ENCODE results near the gene TRMT5.

TRMT5 gene

DNA sequence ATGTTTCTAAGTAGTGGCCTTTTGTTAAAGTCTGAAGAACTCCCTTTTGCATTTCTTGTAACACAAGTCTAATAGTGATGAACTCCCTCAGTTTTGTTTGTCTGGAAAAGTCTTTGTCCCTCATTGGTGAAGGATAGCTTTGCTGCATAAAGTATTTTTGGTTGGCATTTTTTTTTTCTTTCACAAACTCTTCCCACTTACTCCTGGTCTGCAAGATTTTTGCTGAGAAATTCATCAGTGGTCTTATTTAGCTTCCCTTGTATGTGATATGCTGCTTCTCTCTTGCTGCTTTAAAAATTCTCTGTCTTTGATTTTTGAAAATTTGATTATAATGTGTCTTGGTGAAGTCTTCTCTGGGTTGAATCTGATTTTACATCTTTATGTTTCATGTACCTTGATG is 22.7 kb downstream of the TRMT5 start:
- H3K4me1 ChIP-seq (ENCODE audit: insufficient read depth, low read length, severe bottlenecking): no peaks in the 10 kb centered on the region

GRCh38 chr14:60956632-60957031 is 24.2 kb downstream of the TRMT5 start:
- Histone ChIP-seq H3K27me3 (ENCODE audit: insufficient read depth, low read length) (no peaks in the 10 kb centered on the region), H3K4me1 (ENCODE audit: insufficient read depth, low read length, severe bottlenecking) (no peaks in the 10 kb centered on the region), H3F3A (ENCODE audit: insufficient read depth, low read length) (no peaks in the 10 kb centered on the region), H3K9me2 (ENCODE audit: low read depth, low read length) (no peaks in the 10 kb centered on the region), H4K20me1 (ENCODE audit: insufficient read depth, low read length) (no peaks in the 10 kb centered on the region), H3K4me2 (ENCODE audit: low read length) (no peak overlapping the region), H3K27ac (ENCODE audit: low read depth, low read length, poor library complexity, severe bottlenecking) (no peak overlapping the region), H3K36me3 (ENCODE audit: insufficient read depth, low read length) (no peaks in the 10 kb centered on the region; the same call in 1 of the 2 replicates), H3K9ac (ENCODE audit: low read length) (no peak overlapping the region), H2AFZ (ENCODE audit: low read length) (no peak overlapping the region), H3K79me2 (ENCODE audit: insufficient read depth, low read length) (no peaks in the 10 kb centered on the region), H3K9me3 (ENCODE audit: low read length) (peaks cover 9% of the 10 kb centered on the region; the same call in 1 of the 2 replicates), H3K4me3 (ENCODE audit: low read depth, low read length, poor library complexity, severe bottlenecking) (no peak overlapping the region)
- TF ChIP-seq, protein P1, sequence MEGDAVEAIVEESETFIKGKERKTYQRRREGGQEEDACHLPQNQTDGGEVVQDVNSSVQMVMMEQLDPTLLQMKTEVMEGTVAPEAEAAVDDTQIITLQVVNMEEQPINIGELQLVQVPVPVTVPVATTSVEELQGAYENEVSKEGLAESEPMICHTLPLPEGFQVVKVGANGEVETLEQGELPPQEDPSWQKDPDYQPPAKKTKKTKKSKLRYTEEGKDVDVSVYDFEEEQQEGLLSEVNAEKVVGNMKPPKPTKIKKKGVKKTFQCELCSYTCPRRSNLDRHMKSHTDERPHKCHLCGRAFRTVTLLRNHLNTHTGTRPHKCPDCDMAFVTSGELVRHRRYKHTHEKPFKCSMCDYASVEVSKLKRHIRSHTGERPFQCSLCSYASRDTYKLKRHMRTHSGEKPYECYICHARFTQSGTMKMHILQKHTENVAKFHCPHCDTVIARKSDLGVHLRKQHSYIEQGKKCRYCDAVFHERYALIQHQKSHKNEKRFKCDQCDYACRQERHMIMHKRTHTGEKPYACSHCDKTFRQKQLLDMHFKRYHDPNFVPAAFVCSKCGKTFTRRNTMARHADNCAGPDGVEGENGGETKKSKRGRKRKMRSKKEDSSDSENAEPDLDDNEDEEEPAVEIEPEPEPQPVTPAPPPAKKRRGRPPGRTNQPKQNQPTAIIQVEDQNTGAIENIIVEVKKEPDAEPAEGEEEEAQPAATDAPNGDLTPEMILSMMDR (IDR thresholded peaks at IDR 0.05; ENCODE audit: low read length): no peak
- TF ChIP-seq EZH2 (IDR thresholded peaks at IDR 0.05; ENCODE audit: borderline replicate concordance, low read length): no peak

More for the DNA sequence above, 22.7 kb downstream of the TRMT5 start:
- Histone ChIP-seq H3F3A (ENCODE audit: insufficient read depth, low read length) (no peaks in the 10 kb centered on the region), H3K9me3 (ENCODE audit: low read length) (peaks cover 9% of the 10 kb centered on the region; the same call in 1 of the 2 replicates), H3K27ac (ENCODE audit: low read depth, low read length, poor library complexity, severe bottlenecking) (no peak overlapping the region), H4K20me1 (ENCODE audit: insufficient read depth, low read length) (no peaks in the 10 kb centered on the region), H2AFZ (ENCODE audit: low read length) (no peak overlapping the region), H3K27me3 (ENCODE audit: insufficient read depth, low read length) (no peaks in the 10 kb centered on the region), H3K9ac (ENCODE audit: low read length) (no peak overlapping the region), H3K36me3 (ENCODE audit: insufficient read depth, low read length) (no peaks in the 10 kb centered on the region; the same call in 1 of the 2 replicates), H3K9me2 (ENCODE audit: low read depth, low read length) (no peaks in the 10 kb centered on the region), H3K4me3 (ENCODE audit: low read depth, low read length, poor library complexity, severe bottlenecking) (no peak overlapping the region), H3K4me2 (ENCODE audit: low read length) (no peak overlapping the region), H3K79me2 (ENCODE audit: insufficient read depth, low read length) (no peaks in the 10 kb centered on the region)
- TF ChIP-seq, protein P1 (IDR thresholded peaks at IDR 0.05; ENCODE audit: low read length): no peak
- TF ChIP-seq EZH2 (IDR thresholded peaks at IDR 0.05; ENCODE audit: borderline replicate concordance, low read length): no peak

- H3K9me3 ChIP-seq (ENCODE audit: low read length): peaks cover 9% of the 10 kb centered on the region; the same call in 1 of the 2 replicates
- H3K79me2 ChIP-seq (ENCODE audit: insufficient read depth, low read length): no peaks in the 10 kb centered on the region
- H3K36me3 ChIP-seq (ENCODE audit: insufficient read depth, low read length): no peaks in the 10 kb centered on the region; the same call in 1 of the 2 replicates
- H3K4me2 ChIP-seq (ENCODE audit: low read length): no peak overlapping the region
- no peak overlapping the region for H2AFZ ChIP-seq (ENCODE audit: low read length)
- H4K20me1 ChIP-seq (ENCODE audit: insufficient read depth, low read length): no peaks in the 10 kb centered on the region
- H3K9ac ChIP-seq (ENCODE audit: low read length): no peak overlapping the region
- no peak overlapping the region for H3K27ac ChIP-seq (ENCODE audit: low read depth, low read length, poor library complexity, severe bottlenecking)
- H3K9me2 ChIP-seq (ENCODE audit: low read depth, low read length): no peaks in the 10 kb centered on the region
- no peaks in the 10 kb centered on the region for H3K27me3 ChIP-seq (ENCODE audit: insufficient read depth, low read length)
- no peaks in the 10 kb centered on the region for H3F3A ChIP-seq (ENCODE audit: insufficient read depth, low read length)
- no peak overlapping the region for H3K4me3 ChIP-seq (ENCODE audit: low read depth, low read length, poor library complexity, severe bottlenecking)
- no peaks in the 10 kb centered on the region for H3K4me1 ChIP-seq (ENCODE audit: insufficient read depth, low read length, severe bottlenecking)
- TF ChIP-seq, protein P1 (IDR thresholded peaks at IDR 0.05; ENCODE audit: low read length): no peak
- no peak for TF ChIP-seq EZH2 (IDR thresholded peaks at IDR 0.05; ENCODE audit: borderline replicate concordance, low read length)
Observed at GRCh38 chr14:60956202-60956601, 24.7 kb downstream of the TRMT5 start.

All from OCI-LY1 (cell line).